Lung (tissue), 12 donors: ENCODE data around the gene LUM. TPM values are rescaled to one million over a fixed set of nuclear protein-coding genes. Genes with fewer than 3 reads are reported as not detected.

Experiments
- ATAC-seq: fragments of 200-7000 bp; cut with Tn5 transposase; one replicate; pipeline ENCODE4 v1.9.1; 2020; ENCODE audit warnings: moderate number of reproducible peaks; ENCODE audit not compliant: insufficient read depth, low FRiP score
- DNase-seq, 3 donors: peaks; one replicate each; pipeline ENCODE4 v3.0.0-alpha.2; 2013 to 2017
- H3K27ac ChIP-seq, 2 donors: one replicate each; pipeline ENCODE4 v1.5.1; 2013; ENCODE audit warnings: mild to moderate bottlenecking in 2 of 2, moderate library complexity in 2 of 2, control low read depth in 1 of 2, inconsistent platforms in 1 of 2, low read depth in 1 of 2, low read length in 1 of 2
- H3K27me3 ChIP-seq, 3 donors: one replicate each; pipeline ENCODE4 v1.5.1; 2013; ENCODE audit warnings: low read length in 2 of 3; ENCODE audit not compliant: control insufficient read depth in 3 of 3, insufficient read depth in 3 of 3
- H3K36me3 ChIP-seq, 4 donors: one replicate each; pipeline ENCODE4 v1.5.1; 2013; ENCODE audit warnings: low read length in 4 of 4, mild to moderate bottlenecking in 1 of 4, moderate library complexity in 1 of 4; ENCODE audit not compliant: control insufficient read depth in 4 of 4, insufficient read depth in 4 of 4
- H3K4me1 ChIP-seq, 5 donors: one replicate each; pipeline ENCODE4 v1.5.1; 2013; ENCODE audit warnings: low read length in 5 of 5, mild to moderate bottlenecking in 2 of 5, moderate library complexity in 1 of 5; ENCODE audit not compliant: control insufficient read depth in 5 of 5, insufficient read depth in 5 of 5
- H3K4me3 ChIP-seq: one replicate; pipeline ENCODE4 v1.5.1; 2013; ENCODE audit warnings: mild to moderate bottlenecking, control low read depth, moderate library complexity
- H3K9ac ChIP-seq, 2 donors: one replicate each; pipeline ENCODE4 v1.5.1; 2013; ENCODE audit warnings: low read length in 2 of 2, control low read depth in 1 of 2; ENCODE audit not compliant: insufficient read depth in 1 of 2
- H3K9me3 ChIP-seq, 4 donors: one replicate each; pipeline ENCODE4 v1.5.1; 2013; ENCODE audit warnings: low read length in 3 of 4, mild to moderate bottlenecking in 1 of 4, moderate library complexity in 1 of 4; ENCODE audit not compliant: control insufficient read depth in 4 of 4, insufficient read depth in 3 of 4
- WGBS, 2 donors: extraction: QIAGEN DNeasy Blood & Tissue Kit; methylation state at CpG; one replicate each; pipeline ENCODE4 v1.1.7; 2013; 5-methylcytosine and 5-hydroxymethylcytosine counted together
- polyA plus RNA-seq, 2 donors: library from polyadenylated mRNA; stranded (reverse); fragments of 200-250 nt; gene quantifications; one replicate each; pipeline ENCODE4 v1.2.1, GENCODE V29; 2013
- total RNA-seq, 2 donors: library from RNA; depleted of rRNA in 1 of 2; stranded (reverse); fragments of >200 nt in 1 of 2; gene quantifications; one replicate each; pipeline ENCODE4 v1.2.1, GENCODE V29; 2014 to 2021
- TF ChIP-seq, protein P1 (sequence below): IDR thresholded peaks from 2 replicates; pipeline ENCODE4 v1.5.1; 2012; ENCODE audit warnings: mild to moderate bottlenecking; ENCODE audit errors: control extremely low read depth, extremely low read depth
- donor health status: control.
- donor health status: control.
- donor health status: Bipolar disorder and iron deficiency.
- donor health status: healthy.
- donor health status: DM: yes; HTN: yes; CAD: no.

The LUM gene
- total and polyA plus RNA-seq, 4 donors, result 74.5 to 593 (median 218) TPM

- no peak for ATAC-seq
- Histone ChIP-seq H3K9ac (no peak overlapping the region), H3K36me3 (no peaks in the 10 kb centered on the region), H3K27me3 (no peaks in the 10 kb centered on the region), H3K27ac (no peak overlapping the region), H3K4me3 (no peak overlapping the region), H3K9me3 (no peaks in the 10 kb centered on the region), H3K4me1 (no peaks in the 10 kb centered on the region)
- TF ChIP-seq, protein P1, sequence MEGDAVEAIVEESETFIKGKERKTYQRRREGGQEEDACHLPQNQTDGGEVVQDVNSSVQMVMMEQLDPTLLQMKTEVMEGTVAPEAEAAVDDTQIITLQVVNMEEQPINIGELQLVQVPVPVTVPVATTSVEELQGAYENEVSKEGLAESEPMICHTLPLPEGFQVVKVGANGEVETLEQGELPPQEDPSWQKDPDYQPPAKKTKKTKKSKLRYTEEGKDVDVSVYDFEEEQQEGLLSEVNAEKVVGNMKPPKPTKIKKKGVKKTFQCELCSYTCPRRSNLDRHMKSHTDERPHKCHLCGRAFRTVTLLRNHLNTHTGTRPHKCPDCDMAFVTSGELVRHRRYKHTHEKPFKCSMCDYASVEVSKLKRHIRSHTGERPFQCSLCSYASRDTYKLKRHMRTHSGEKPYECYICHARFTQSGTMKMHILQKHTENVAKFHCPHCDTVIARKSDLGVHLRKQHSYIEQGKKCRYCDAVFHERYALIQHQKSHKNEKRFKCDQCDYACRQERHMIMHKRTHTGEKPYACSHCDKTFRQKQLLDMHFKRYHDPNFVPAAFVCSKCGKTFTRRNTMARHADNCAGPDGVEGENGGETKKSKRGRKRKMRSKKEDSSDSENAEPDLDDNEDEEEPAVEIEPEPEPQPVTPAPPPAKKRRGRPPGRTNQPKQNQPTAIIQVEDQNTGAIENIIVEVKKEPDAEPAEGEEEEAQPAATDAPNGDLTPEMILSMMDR, result no peak
- no peak for DNase-seq
- WGBS, 2 donors, result 70 to 87% methylated on average over 3 of the region's 3 CpGs
These were observed 46.7 kb downstream of the LUM start for GRCh38 chr12:91064640-91065039.

DNA sequence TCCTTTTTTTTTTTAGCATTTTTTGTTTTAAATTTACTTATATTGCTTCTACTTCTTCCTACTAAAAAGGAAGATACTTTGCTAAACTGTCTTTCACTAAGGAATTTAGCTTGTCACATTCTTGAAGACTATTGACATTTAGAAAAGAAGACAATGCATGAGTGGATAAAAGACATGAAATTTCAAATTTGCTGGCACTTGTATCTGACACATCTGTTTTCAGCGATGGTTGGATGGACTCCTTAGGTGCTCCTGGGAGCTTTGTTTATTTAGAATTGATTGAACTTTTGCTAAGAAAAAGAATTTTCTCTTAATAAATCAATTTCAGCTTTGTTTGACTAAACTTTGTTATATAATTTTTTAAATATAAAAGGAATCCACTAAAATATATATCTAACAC lies 50.2 kb downstream of the LUM start:
- no peaks in the 10 kb centered on the region for H3K36me3 ChIP-seq
- H3K9me3 ChIP-seq, result no peaks in the 10 kb centered on the region
- no peak overlapping the region for H3K27ac ChIP-seq
- ATAC-seq (no peak), DNase-seq (no peak)
- WGBS, 2 donors, result 68 to 88% methylated on average over 1 of the region's 1 CpG
- H3K4me3 ChIP-seq, result no peak overlapping the region
- peaks cover 0 to 6% (median 2%) of the 10 kb centered on the region in 5 donors for H3K4me1 ChIP-seq
- no peak overlapping the region for H3K9ac ChIP-seq
- H3K27me3 ChIP-seq, result no peaks in the 10 kb centered on the region
- TF ChIP-seq, protein P1, result no peak

DNA sequence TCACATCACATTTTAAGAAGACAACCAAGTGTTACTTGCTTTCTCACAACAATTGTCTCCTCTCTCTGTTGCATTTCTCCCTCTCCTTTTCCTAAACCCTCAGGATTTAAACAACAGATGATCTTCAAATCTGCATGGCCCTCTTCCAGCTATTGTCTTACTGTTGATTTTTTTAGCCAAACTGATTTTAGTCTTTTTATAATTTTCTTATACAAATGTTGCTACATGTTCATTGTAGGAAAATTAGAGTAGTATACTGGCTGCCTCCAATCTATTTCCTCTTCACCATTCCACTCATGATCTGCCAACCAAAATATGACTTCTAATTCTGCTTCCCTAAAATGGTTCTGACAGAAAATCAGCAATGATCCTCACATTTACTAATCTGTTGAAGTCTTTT lies 52.1 kb downstream of the LUM start:
- Histone ChIP-seq H3K36me3 (no peaks in the 10 kb centered on the region), H3K27ac (no peak overlapping the region), H3K9ac (no peak overlapping the region), H3K9me3 (no peaks in the 10 kb centered on the region), H3K4me3 (no peak overlapping the region), H3K27me3 (no peaks in the 10 kb centered on the region), H3K4me1 (peaks cover 0 to 7% (median 5%) of the 10 kb centered on the region in 5 donors)
- no peak for ATAC-seq
- peak in 1 of 3 donors; percentile 29 for DNase-seq
- TF ChIP-seq, protein P1, result no peak

DNA sequence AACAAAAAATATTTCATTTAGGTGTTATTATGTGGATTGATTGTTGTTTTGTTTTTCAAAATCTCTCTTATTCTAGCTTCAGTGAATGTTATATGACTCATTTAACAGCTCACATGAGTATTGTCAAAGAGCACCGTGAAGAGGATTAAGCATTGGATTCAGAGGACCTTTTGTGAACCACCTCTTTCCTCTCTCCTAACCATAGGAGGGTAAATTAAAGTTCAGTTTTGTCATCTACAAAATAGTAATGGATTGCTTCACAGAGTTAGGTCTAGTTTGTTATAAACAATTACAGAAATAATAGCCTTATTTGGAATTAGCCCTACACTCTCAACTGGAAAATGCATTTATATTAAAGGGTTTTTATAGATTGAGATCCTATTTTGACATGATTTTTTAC lies 52.5 kb downstream of the LUM start:
- no peaks in the 10 kb centered on the region for H3K27me3 ChIP-seq
- TF ChIP-seq, protein P1, result no peak
- no peak for ATAC-seq
- H3K9ac ChIP-seq, result no peak overlapping the region
- no peak overlapping the region for H3K27ac ChIP-seq
- H3K9me3 ChIP-seq, result no peaks in the 10 kb centered on the region
- H3K4me3 ChIP-seq, result no peak overlapping the region
- no peak for DNase-seq
- 89 to 93% methylated on average over 1 of the region's 1 CpG for WGBS, 2 donors
- H3K36me3 ChIP-seq, result no peaks in the 10 kb centered on the region
- H3K4me1 ChIP-seq, result peaks cover 0 to 9% (median 6%) of the 10 kb centered on the region in 5 donors
